Body of pancreas (tissue), 4 donors: ENCODE data around the gene HSF5. TPM values are rescaled to one million over a fixed set of nuclear protein-coding genes. Genes with fewer than 3 reads are reported as not detected.
A peak's percentile ranks its signal among the peaks of the same experiment; 100 is the strongest.

Experiments
- ATAC-seq: fragments of 150-250 bp; one replicate; pipeline ENCODE4 v1.9.1; 2016
- DNase-seq, 4 donors: peaks; one replicate each; pipeline ENCODE4 v3.0.0-alpha.2; 2019
- H3K27ac ChIP-seq, 4 donors: fragments of 200-600 bp; sonication (generic); 1 replicate in 3 of 4; 2 replicates in 1 of 4; pipeline versions ENCODE4 v1.5.1 to v1.6.1; 2016 to 2019; ENCODE audit warnings: mild to moderate bottlenecking in 1 of 4, mixed read lengths in 1 of 4, moderate library complexity in 1 of 4
- H3K27me3 ChIP-seq, 2 donors: fragments of 200-600 bp; sonication (generic); one replicate each; pipeline ENCODE4 v1.6.0; 2016; ENCODE audit warnings: mild to moderate bottlenecking in 1 of 2
- H3K36me3 ChIP-seq, 2 donors: fragments of 200-600 bp; sonication (generic); replicated peaks in 1 of 2; 2 replicates each; pipeline ENCODE4 v1.5.1; 2016; ENCODE audit warnings: low read depth in 2 of 2; ENCODE audit not compliant: insufficient read depth in 1 of 2
- H3K4me1 ChIP-seq: fragments of 200-600 bp; sonication (generic); one replicate; pipeline ENCODE4 v1.6.0; 2016
- H3K4me3 ChIP-seq, 2 donors: fragments of 200-600 bp; sonication (generic); 1 replicate in 1 of 2; 2 replicates in 1 of 2; pipeline ENCODE4 v1.5.1; 2016 to 2019
- H3K9me3 ChIP-seq, 3 donors: fragments of 200-600 bp; sonication (generic); 1 replicate in 2 of 3; 2 replicates in 1 of 3; pipeline ENCODE4 v1.5.1; 2016
- CTCF ChIP-seq, 7 experiments: fragments of 450-650 bp in 4 of 7; fragments of 200-600 bp in 3 of 7; sonication (generic) in 3 of 7; IDR thresholded peaks; one replicate each; pipeline ENCODE4 v1.5.1; 2016 to 2019; ENCODE audit warnings: antibody characterized with exemption in 7 of 7
- POLR2A ChIP-seq, 3 donors: fragments of 450-650 bp; IDR thresholded peaks; one replicate each; pipeline ENCODE4 v1.6.1; 2016; ENCODE audit warnings: antibody characterized with exemption in 3 of 3, mild to moderate bottlenecking in 2 of 3
- WGBS, 2 donors: methylation state at CpG; one replicate each; pipeline ENCODE4 v1.1.5; 2017; 5-methylcytosine and 5-hydroxymethylcytosine counted together
- intact Hi-C: fragments of 100-400 bp; cut with DNase I; formaldehyde crosslinking; loops from one replicate; pipeline ENCODE4 v1.15.1; 2023
- total RNA-seq, 2 donors: library from RNA; depleted of rRNA; stranded (reverse); fragments of >200 nt; gene quantifications; one replicate each; pipeline ENCODE4 v1.1.0, GENCODE V29; 2016

Gene HSF5
- total RNA-seq, 2 donors from 2014 or later, result not detected

GRCh38 chr17:58377661-58378060, 110.5 kb downstream of the HSF5 start:
- DNase-seq, result no peak
- H3K4me1 ChIP-seq, result peaks cover 48% of the 10 kb centered on the region
- no peaks in the 10 kb centered on the region for H3K9me3 ChIP-seq
- ATAC-seq, result no peak
- no peaks in the 10 kb centered on the region for H3K36me3 ChIP-seq
- 67 to 75% methylated on average over 5 of the region's 5 CpGs for WGBS, 2 donors
- TF ChIP-seq CTCF (IDR thresholded peaks at IDR 0.05) (no peak), POLR2A (IDR thresholded peaks at IDR 0.05) (no peak)
- no peaks in the 10 kb centered on the region for H3K27me3 ChIP-seq
- peak overlapping the region in 1 of 4 donors; percentile 16 for H3K27ac ChIP-seq
- no peak overlapping the region for H3K4me3 ChIP-seq
- intact Hi-C loops, result no loop called here

GRCh38 chr17:58377093-58377601, 111.1 kb downstream of the HSF5 start:
- Histone ChIP-seq H3K27me3 (no peaks in the 10 kb centered on the region), H3K4me3 (no peak overlapping the region), H3K36me3 (no peaks in the 10 kb centered on the region), H3K4me1 (peaks cover 42% of the 10 kb centered on the region), H3K27ac (peak overlapping the region in 3 of 4 donors; percentile 16 to 58 (median 30)), H3K9me3 (no peaks in the 10 kb centered on the region)
- TF ChIP-seq POLR2A (IDR thresholded peaks at IDR 0.05), result no peak
- no peak for TF ChIP-seq CTCF (IDR thresholded peaks at IDR 0.05)
- peak; percentile 67 for ATAC-seq
- 44 to 61% methylated on average over 3 of the region's 3 CpGs for WGBS, 2 donors
- peak; percentile 27 to 57 (median 44) for DNase-seq
- intact Hi-C loops, result no loop called here

GRCh38 chr17:58376472-58377000, 111.7 kb downstream of the HSF5 start:
- TF ChIP-seq CTCF (IDR thresholded peaks at IDR 0.05) (no peak), POLR2A (IDR thresholded peaks at IDR 0.05) (no peak)
- DNase-seq, result no peak
- WGBS, 2 donors, result 63 to 66% methylated on average over 4 of the region's 4 CpGs
- no peak for ATAC-seq
- H3K27me3 ChIP-seq, result no peaks in the 10 kb centered on the region
- peaks cover 36% of the 10 kb centered on the region for H3K4me1 ChIP-seq
- H3K4me3 ChIP-seq, result no peak overlapping the region
- H3K9me3 ChIP-seq, result no peaks in the 10 kb centered on the region
- H3K27ac ChIP-seq, result peak overlapping the region in 3 of 4 donors; percentile 16 to 58 (median 30)
- intact Hi-C loops, result no loop called here
- H3K36me3 ChIP-seq, result no peaks in the 10 kb centered on the region

- H3K4me3 ChIP-seq, result no peak overlapping the region
Measured at GRCh38 chr17:58375811-58376210, 112.4 kb downstream of the HSF5 start.

More at GRCh38 chr17:58375811-58376210, 112.4 kb downstream of the HSF5 start:
- intact Hi-C loops, result no loop called here
- ATAC-seq (no peak), DNase-seq (no peak)
- H3K27ac ChIP-seq, result no peak overlapping the region
- H3K27me3 ChIP-seq, result no peaks in the 10 kb centered on the region
- H3K36me3 ChIP-seq, result no peaks in the 10 kb centered on the region
- no peaks in the 10 kb centered on the region for H3K9me3 ChIP-seq
- WGBS, 2 donors, result 82 to 84% methylated on average over 2 of the region's 2 CpGs
- peaks cover 29% of the 10 kb centered on the region for H3K4me1 ChIP-seq
- TF ChIP-seq CTCF (IDR thresholded peaks at IDR 0.05) (no peak), POLR2A (IDR thresholded peaks at IDR 0.05) (no peak)
